OCI-LY7 (cell line): ENCODE results near the gene CHD5. TPM values are rescaled to one million over a fixed set of nuclear protein-coding genes. Genes with fewer than 3 reads are reported as not detected.

Experiments used
- BruUV-seq: library from RNA; stranded (reverse); fragments of 400-500 nt; replicated peaks from 2 replicates; lab custom pipeline; 2021; lab: Mats Ljungman, UMichigan
- CTCF ChIA-PET: fragments of 300-600 bp; sonication (Branson Sonifier 250); formaldehyde crosslinking; loops from one replicate; lab custom pipeline; 2022; ENCODE audit warnings: antibody characterized with exemption; ENCODE audit not compliant: unreplicated experiment; lab: Charles Lee
- POLR2A ChIA-PET: fragments of 300-600 bp; sonication (Branson Sonifier 250); formaldehyde crosslinking; loops from one replicate; lab custom pipeline; 2022; ENCODE audit warnings: antibody characterized with exemption; lab: Charles Lee
- DNase-seq: peaks from one replicate; pipeline ENCODE4 v3.0.0-alpha.2; 2015; ENCODE audit warnings: low spot score
- H2AFZ ChIP-seq: fragments of 200-600 bp; sonication (generic), shearing (Covaris generic); 2 replicates; pipeline ENCODE4 v1.6.1; 2014; ENCODE audit warnings: mild to moderate bottlenecking, antibody characterized with exemption, low read length, moderate library complexity
- H3K27ac ChIP-seq: fragments of 200-600 bp; sonication (generic); 2 replicates; pipeline ENCODE4 v1.5.1; 2014; ENCODE audit warnings: mixed run types, low read depth, mild to moderate bottlenecking, moderate library complexity, low read length, inconsistent platforms; ENCODE audit not compliant: poor library complexity, severe bottlenecking
- H3K36me3 ChIP-seq: fragments of 200-600 bp; sonication (generic); 2 replicates; pipeline ENCODE4 v1.6.1; 2014; ENCODE audit warnings: mild to moderate bottlenecking, antibody characterized with exemption, low read length, moderate library complexity, mixed read lengths; ENCODE audit not compliant: insufficient read depth
- H3K4me1 ChIP-seq: fragments of 200-600 bp; sonication (generic); 2 replicates; pipeline ENCODE4 v1.5.1; 2014; ENCODE audit warnings: mild to moderate bottlenecking, low read length; ENCODE audit not compliant: insufficient read depth, poor library complexity, severe bottlenecking
- H3K4me2 ChIP-seq: fragments of 200-600 bp; sonication (generic); 2 replicates; pipeline ENCODE4 v1.6.1; 2014; ENCODE audit warnings: mild to moderate bottlenecking, low read length
- H3K4me3 ChIP-seq: fragments of 200-600 bp; sonication (generic); 2 replicates; pipeline ENCODE4 v1.5.1; 2014; ENCODE audit warnings: mild to moderate bottlenecking, low read depth, low read length; ENCODE audit not compliant: poor library complexity, severe bottlenecking
- H3K79me2 ChIP-seq: fragments of 200-600 bp; sonication (generic); 2 replicates; pipeline ENCODE4 v1.6.1; 2016; ENCODE audit warnings: low read depth, mild to moderate bottlenecking, low read length, moderate library complexity, mixed read lengths; ENCODE audit not compliant: insufficient read depth
- H3K9me2 ChIP-seq: fragments of 200-600 bp; sonication (generic); 2 replicates; pipeline ENCODE4 v1.6.1; 2016; ENCODE audit warnings: mild to moderate bottlenecking, low read length, mixed read lengths; ENCODE audit not compliant: insufficient read depth
- H3K9me3 ChIP-seq: fragments of 200-600 bp; sonication (generic); 2 replicates; pipeline ENCODE4 v1.6.1; 2014; ENCODE audit warnings: mild to moderate bottlenecking, mixed run types, low read length, mixed read lengths
- H4K20me1 ChIP-seq: fragments of 200-600 bp; sonication (generic); 2 replicates; pipeline ENCODE4 v1.6.1; 2014; ENCODE audit warnings: mild to moderate bottlenecking, antibody characterized with exemption, low read length, moderate library complexity, mixed read lengths; ENCODE audit not compliant: insufficient read depth
- EZH2phosphoT487 ChIP-seq: fragments of 200-600 bp; sonication (generic); IDR thresholded peaks from 2 replicates; pipeline ENCODE4 v1.6.1; 2018; ENCODE audit warnings: low read depth, borderline replicate concordance, mild to moderate bottlenecking, mixed run types, antibody characterized with exemption, low read length, moderate library complexity, mixed read lengths
- intact Hi-C: fragments of 100-400 bp; cut with micrococcal nuclease; formaldehyde crosslinking; loops from one replicate; pipeline ENCODE4 v1.10.0; 2022; ENCODE audit not compliant: unreplicated experiment
- total RNA-seq, 2 experiments: library from RNA; depleted of rRNA in 1 of 2; stranded (reverse); fragments of >200 nt in 1 of 2; shearing (Covaris generic) in 1 of 2; gene quantifications; 2 replicates each; pipeline ENCODE4 v1.2.3, GENCODE V29; 2014 to 2022
- TF ChIP-seq, protein P1 (sequence below): fragments of 200-600 bp; sonication (generic); conservative IDR thresholded peaks from 2 replicates; pipeline ENCODE4 v1.5.1; 2014; ENCODE audit warnings: mild to moderate bottlenecking, antibody characterized with exemption, low read length, moderate library complexity, mixed read lengths

CHD5 gene
- total RNA-seq, 2 experiments from 2014 or later, result 0.19 to 0.38 TPM

- CTCF ChIA-PET, result no interaction called here
- H3K9me2 ChIP-seq, result no peaks in the 10 kb centered on the region
- POLR2A ChIA-PET, result no interaction called here
- no peaks in the 10 kb centered on the region for H3K79me2 ChIP-seq
- intact Hi-C loops, result no loop called here
- H4K20me1 ChIP-seq, result no peaks in the 10 kb centered on the region
- H3K36me3 ChIP-seq, result peaks cover 17% of the 10 kb centered on the region
- H2AFZ ChIP-seq, result no peak overlapping the region
- no peaks in the 10 kb centered on the region for H3K4me1 ChIP-seq
- no TSS peak for BruUV-seq
- DNase-seq, result no peak
- H3K4me2 ChIP-seq, result no peak overlapping the region
- TF ChIP-seq, protein P1, sequence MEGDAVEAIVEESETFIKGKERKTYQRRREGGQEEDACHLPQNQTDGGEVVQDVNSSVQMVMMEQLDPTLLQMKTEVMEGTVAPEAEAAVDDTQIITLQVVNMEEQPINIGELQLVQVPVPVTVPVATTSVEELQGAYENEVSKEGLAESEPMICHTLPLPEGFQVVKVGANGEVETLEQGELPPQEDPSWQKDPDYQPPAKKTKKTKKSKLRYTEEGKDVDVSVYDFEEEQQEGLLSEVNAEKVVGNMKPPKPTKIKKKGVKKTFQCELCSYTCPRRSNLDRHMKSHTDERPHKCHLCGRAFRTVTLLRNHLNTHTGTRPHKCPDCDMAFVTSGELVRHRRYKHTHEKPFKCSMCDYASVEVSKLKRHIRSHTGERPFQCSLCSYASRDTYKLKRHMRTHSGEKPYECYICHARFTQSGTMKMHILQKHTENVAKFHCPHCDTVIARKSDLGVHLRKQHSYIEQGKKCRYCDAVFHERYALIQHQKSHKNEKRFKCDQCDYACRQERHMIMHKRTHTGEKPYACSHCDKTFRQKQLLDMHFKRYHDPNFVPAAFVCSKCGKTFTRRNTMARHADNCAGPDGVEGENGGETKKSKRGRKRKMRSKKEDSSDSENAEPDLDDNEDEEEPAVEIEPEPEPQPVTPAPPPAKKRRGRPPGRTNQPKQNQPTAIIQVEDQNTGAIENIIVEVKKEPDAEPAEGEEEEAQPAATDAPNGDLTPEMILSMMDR, result no peak
- H3K4me3 ChIP-seq, result no peak overlapping the region
- no peaks in the 10 kb centered on the region for H3K9me3 ChIP-seq
- H3K27ac ChIP-seq, result no peak overlapping the region
Observed at GRCh38 chr1:6180707-6181311, 688 bp upstream of the CHD5 start.

GRCh38 chr1:6179564-6180175 lies 451 bp downstream of the CHD5 start:
- intact Hi-C loops, result no loop called here
- Histone ChIP-seq H3K9me2 (no peaks in the 10 kb centered on the region), H3K27ac (no peak overlapping the region), H3K36me3 (peaks cover 6% of the 10 kb centered on the region; the same call in 1 of the 2 replicates), H3K79me2 (no peaks in the 10 kb centered on the region), H4K20me1 (no peaks in the 10 kb centered on the region), H3K4me2 (no peak overlapping the region), H3K4me1 (no peaks in the 10 kb centered on the region), H2AFZ (no peak overlapping the region), H3K9me3 (no peaks in the 10 kb centered on the region), H3K4me3 (no peak overlapping the region)
- no peak for DNase-seq
- CTCF ChIA-PET, result no interaction called here
- TF ChIP-seq, protein P1, result no peak
- TF ChIP-seq EZH2phosphoT487, result no peak
- no TSS peak for BruUV-seq
- POLR2A ChIA-PET, result no interaction called here
